Keratinocyte (primary cell): ENCODE results near the gene RNF149. TPM values are rescaled to one million over a fixed set of nuclear protein-coding genes. Genes with fewer than 3 reads are reported as not detected.
"Not testable (repeated sequence)": the region's sequence is repeated elsewhere in the genome, so short reads cannot be mapped to it uniquely, and the experiment has no call there.

Experiments used
- DNase-seq: peaks from one replicate; pipeline ENCODE4 v3.0.0-alpha.2; 2011; ENCODE audit warnings: low read depth, missing footprints, low spot score
- FAIRE-seq: peaks from 2 replicates; lab custom pipeline; 2011; peaks lifted over from hg19 to GRCh38; lab: Jason Lieb, UNC
- H2AFZ ChIP-seq: 2 replicates; pipeline ENCODE4 v1.6.0; 2012; ENCODE audit warnings: low read length, control low read depth, inconsistent platforms; ENCODE audit not compliant: control insufficient read depth
- H3K27ac ChIP-seq: 2 replicates; pipeline ENCODE4 v1.5.1; 2011; ENCODE audit warnings: low read length; ENCODE audit not compliant: control insufficient read depth, insufficient read depth
- H3K27me3 ChIP-seq: 3 replicates; pipeline ENCODE4 v1.6.0; 2011; ENCODE audit warnings: low read length; ENCODE audit not compliant: control insufficient read depth, insufficient read depth; ENCODE audit errors: extremely low read depth
- H3K36me3 ChIP-seq, 2 experiments: 2 replicates in 1 of 2; 3 replicates in 1 of 2; pipeline ENCODE4 v1.5.1; 2011; ENCODE audit warnings: low read length in 2 of 2, mild to moderate bottlenecking in 1 of 2; ENCODE audit not compliant: control insufficient read depth in 2 of 2, insufficient read depth in 2 of 2; ENCODE audit errors: extremely low read depth in 1 of 2
- H3K4me1 ChIP-seq: 3 replicates; pipeline ENCODE4 v1.5.1; 2011; ENCODE audit warnings: low read length; ENCODE audit not compliant: control insufficient read depth, insufficient read depth; ENCODE audit errors: extremely low read depth
- H3K4me2 ChIP-seq: 3 replicates; pipeline ENCODE4 v1.6.0; 2011; ENCODE audit warnings: low read depth, low read length; ENCODE audit not compliant: control insufficient read depth, insufficient read depth; ENCODE audit errors: extremely low read depth
- H3K4me3 ChIP-seq, 3 experiments: fragments of 200-600 bp in 1 of 3; sonication (generic) in 1 of 3; 2 replicates in 2 of 3; 3 replicates in 1 of 3; pipeline ENCODE4 v1.5.1; 2011 to 2016; ENCODE audit warnings: low read length in 3 of 3, mild to moderate bottlenecking in 3 of 3, control low read depth in 2 of 3, inconsistent platforms in 1 of 3, low read depth in 1 of 3, mixed read lengths in 1 of 3, mixed run types in 1 of 3, moderate library complexity in 1 of 3; ENCODE audit not compliant: control insufficient read depth in 2 of 3, insufficient read depth in 2 of 3; ENCODE audit errors: extremely low read depth in 1 of 3
- H3K79me2 ChIP-seq: 2 replicates; pipeline ENCODE4 v1.6.0; 2012; ENCODE audit warnings: low read length; ENCODE audit not compliant: control insufficient read depth, insufficient read depth
- H3K9ac ChIP-seq: 3 replicates; pipeline ENCODE4 v1.6.0; 2011; ENCODE audit warnings: low read length; ENCODE audit not compliant: control insufficient read depth, insufficient read depth; ENCODE audit errors: extremely low read depth
- H3K9me1 ChIP-seq: 3 replicates; pipeline ENCODE4 v1.6.0; 2011; ENCODE audit warnings: low read length; ENCODE audit not compliant: control insufficient read depth, insufficient read depth; ENCODE audit errors: extremely low read depth
- H3K9me3 ChIP-seq: 2 replicates; pipeline ENCODE4 v1.5.1; 2012; ENCODE audit warnings: low read depth, low read length; ENCODE audit not compliant: control insufficient read depth
- H4K20me1 ChIP-seq: 3 replicates; pipeline ENCODE4 v1.6.0; 2011; ENCODE audit warnings: low read length; ENCODE audit not compliant: control insufficient read depth, insufficient read depth; ENCODE audit errors: extremely low read depth
- CTCF ChIP-seq, 3 experiments: IDR thresholded peaks in 1 of 3; conservative IDR thresholded peaks in 1 of 3; optimal IDR thresholded peaks in 1 of 3; 2 replicates in 2 of 3; 3 replicates in 1 of 3; pipeline versions ENCODE3 to v1.5.1; 2011; ENCODE audit warnings: low read length in 3 of 3, mild to moderate bottlenecking in 3 of 3, moderate library complexity in 2 of 3, control low read depth in 1 of 3, inconsistent platforms in 1 of 3; ENCODE audit not compliant: insufficient read depth in 2 of 3; ENCODE audit errors: extremely low read depth in 1 of 3
- EZH2 ChIP-seq: IDR thresholded peaks from one replicate; pipeline ENCODE4 v1.6.1; 2012; ENCODE audit warnings: inconsistent platforms, mild to moderate bottlenecking, low read length, moderate library complexity
- dilution Hi-C: fragments of 300-500 bp; cut with MboI; formaldehyde crosslinking; loops from one replicate; pipeline ENCODE4 v1.7.0; 2020; ENCODE audit warnings: low sequenced_read_pairs; ENCODE audit not compliant: extremely low pct_ligation_motif_present
- polyA plus RNA-seq, 5 experiments: library from polyadenylated mRNA; depleted of rRNA in 3 of 5; stranded (reverse) in 3 of 5; stranded (forward) in 1 of 5; unstranded in 1 of 5; fragments of >200 nt; gene quantifications; 1 replicate in 1 of 5; 2 replicates in 3 of 5; 3 replicates in 1 of 5; pipeline versions ENCODE4 v1.2.1 to v1.2.3, GENCODE V29; 2011 to 2012; ENCODE audit warnings: missing spikeins in 2 of 5, low read depth in 1 of 5, low replicate concordance in 1 of 5

Gene RNF149
- polyA plus RNA-seq, 1 donor (not counting 4 experiments of a cell fraction or from before 2014, with no cell fraction given): 68.0 TPM

GRCh38 chr2:101244373-101244772, 64.1 kb downstream of the RNF149 start:
- H3K4me1 ChIP-seq, H3K9me1 ChIP-seq, H3K9ac ChIP-seq, H3K27ac ChIP-seq, H4K20me1 ChIP-seq, H3K27me3 ChIP-seq, H3K79me2 ChIP-seq, H3K4me2 ChIP-seq, DNase-seq, H2AFZ ChIP-seq, H3K4me3 ChIP-seq, dilution Hi-C loops, H3K36me3 ChIP-seq, H3K9me3 ChIP-seq, FAIRE-seq: not testable (repeated sequence)

- Histone ChIP-seq H3K9me1 (no peaks in the 10 kb centered on the region), H3K4me3 (no peak overlapping the region), H3K79me2 (no peaks in the 10 kb centered on the region), H4K20me1 (no peaks in the 10 kb centered on the region), H3K27ac (no peak overlapping the region), H3K4me2 (no peak overlapping the region), H3K27me3 (no peaks in the 10 kb centered on the region), H3K9me3 (no peaks in the 10 kb centered on the region), H3K36me3 (no peaks in the 10 kb centered on the region), H2AFZ (no peak overlapping the region), H3K9ac (no peak overlapping the region), H3K4me1 (no peaks in the 10 kb centered on the region)
- no peak for DNase-seq
- TF ChIP-seq EZH2: no peak
- TF ChIP-seq CTCF (optimal IDR thresholded peaks at IDR 0.05 in 1 of 3, IDR thresholded peaks at IDR 0.05 in 1 of 3, conservative IDR thresholded peaks at IDR 0.05 in 1 of 3; ENCODE audit: extremely low read depth in 1 of 3, insufficient read depth in 2 of 3, low read length in 3 of 3): no peak
- dilution Hi-C loops: no loop called here
- no peak for FAIRE-seq
Observed at GRCh38 chr2:101241158-101241557, 67.3 kb downstream of the RNF149 start.

GRCh38 chr2:101240694-101241093, 67.8 kb downstream of the RNF149 start:
- FAIRE-seq, H3K4me1 ChIP-seq, H3K9ac ChIP-seq, dilution Hi-C loops, H3K9me1 ChIP-seq, H3K36me3 ChIP-seq, H3K79me2 ChIP-seq, H4K20me1 ChIP-seq, H3K27ac ChIP-seq, H3K4me3 ChIP-seq, H3K27me3 ChIP-seq, DNase-seq, H3K4me2 ChIP-seq, H3K9me3 ChIP-seq, H2AFZ ChIP-seq: not testable (repeated sequence)
- peak in 2 of 3 experiments; percentile 41 to 42 for TF ChIP-seq CTCF (optimal IDR thresholded peaks at IDR 0.05 in 1 of 3, IDR thresholded peaks at IDR 0.05 in 1 of 3, conservative IDR thresholded peaks at IDR 0.05 in 1 of 3; ENCODE audit: extremely low read depth in 1 of 3, insufficient read depth in 2 of 3, low read length in 3 of 3)

DNA sequence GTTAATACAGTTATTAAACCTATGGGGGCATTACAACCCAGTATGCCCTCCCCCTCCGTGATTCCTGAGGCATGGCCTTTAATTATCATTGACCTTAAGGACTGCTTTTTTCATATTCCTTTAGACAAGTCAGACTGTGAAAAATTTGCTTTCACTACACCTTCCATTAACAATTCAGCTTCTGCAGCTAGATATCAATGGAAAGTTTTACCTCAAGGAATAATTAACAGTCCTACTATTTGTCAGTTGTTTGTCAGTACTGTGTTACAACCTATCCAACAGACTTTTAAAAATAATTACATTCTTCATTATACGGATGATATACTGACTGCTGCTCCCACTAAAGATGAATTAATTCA, 68.8 kb downstream of the RNF149 start:
- H3K9me1 ChIP-seq, H3K4me2 ChIP-seq, H3K9ac ChIP-seq, H3K4me3 ChIP-seq, H3K79me2 ChIP-seq, H3K36me3 ChIP-seq, DNase-seq, dilution Hi-C loops, H2AFZ ChIP-seq, H4K20me1 ChIP-seq, H3K9me3 ChIP-seq, H3K4me1 ChIP-seq, FAIRE-seq, H3K27me3 ChIP-seq, H3K27ac ChIP-seq: not testable (repeated sequence)
